Kidney epithelial cell (primary cell): Measurements from ENCODE around the gene NDUFAF2. TPM values are rescaled to one million over a fixed set of nuclear protein-coding genes. Genes with fewer than 3 reads are reported as not detected.

ENCODE experiments used
- DNase-seq: peaks from one replicate; pipeline ENCODE4 v3.0.0-alpha.2; 2010; ENCODE audit warnings: low read depth
- H3K27me3 ChIP-seq: 2 replicates; pipeline ENCODE4 v1.6.0; 2011; ENCODE audit warnings: low read length; ENCODE audit not compliant: control insufficient read depth, insufficient read depth
- H3K36me3 ChIP-seq: 2 replicates; pipeline ENCODE4 v1.5.1; 2011; ENCODE audit warnings: low read length; ENCODE audit not compliant: control insufficient read depth, insufficient read depth
- H3K4me3 ChIP-seq: 2 replicates; pipeline ENCODE4 v1.5.1; 2011; ENCODE audit warnings: low read depth, mild to moderate bottlenecking, control low read depth, low read length
- CTCF ChIP-seq: IDR thresholded peaks from 2 replicates; pipeline ENCODE4 v1.5.1; 2011; ENCODE audit warnings: mild to moderate bottlenecking, moderate library complexity, low read length, control low read depth, inconsistent platforms; ENCODE audit not compliant: insufficient read depth, poor library complexity, severe bottlenecking
- total RNA-seq: library from RNA; depleted of rRNA; stranded (reverse); fragments of >200 nt; gene quantifications from 2 replicates; pipeline ENCODE4 v1.2.3, GENCODE V29; 2015

NDUFAF2 gene
- total RNA-seq, 1 donor from 2014 or later: 49.0 TPM

DNA sequence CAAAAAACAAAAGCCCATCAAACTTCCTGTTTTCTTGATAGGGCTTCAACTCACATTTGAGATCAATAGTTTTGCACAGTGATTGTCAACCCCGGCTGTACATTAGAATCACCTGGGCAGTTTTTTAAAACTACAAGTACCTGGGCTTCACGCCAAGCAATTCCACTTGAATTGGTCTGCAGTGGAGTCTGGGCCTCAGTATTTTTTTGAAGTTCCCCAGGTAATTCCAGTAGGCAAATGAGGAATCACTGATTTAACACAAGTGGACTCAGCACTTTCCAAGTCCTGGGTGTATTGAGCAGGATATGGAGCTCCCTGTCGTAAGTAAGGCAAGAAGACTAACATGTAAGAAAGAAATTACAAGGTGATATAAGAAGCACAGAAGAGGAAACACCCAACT, 232.1 kb downstream of the NDUFAF2 start:
- DNase-seq: no peak
- Histone ChIP-seq H3K27me3 (no peaks in the 10 kb centered on the region), H3K36me3 (no peaks in the 10 kb centered on the region), H3K4me3 (no peak overlapping the region)
- TF ChIP-seq CTCF: no peak

DNA sequence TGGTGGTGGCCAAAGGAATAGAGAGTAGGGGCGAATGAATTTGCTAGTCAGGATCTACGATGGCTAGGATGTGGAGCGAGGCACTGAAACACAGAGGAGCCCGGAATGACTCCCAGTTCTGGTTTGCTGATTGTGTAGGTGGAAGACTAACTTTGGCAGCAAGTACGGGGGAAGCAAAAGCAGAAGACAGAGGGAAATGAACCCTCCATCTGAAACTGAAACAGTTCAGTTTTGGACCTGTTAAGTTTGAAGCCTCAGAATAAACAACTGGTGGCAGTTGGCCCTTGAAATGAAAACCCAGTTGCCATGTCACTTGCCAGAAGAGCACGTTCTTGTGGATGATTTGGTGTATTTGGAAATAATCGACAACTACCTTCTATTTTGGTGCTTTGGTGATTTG, 232.7 kb downstream of the NDUFAF2 start:
- Histone ChIP-seq H3K27me3 (no peaks in the 10 kb centered on the region), H3K4me3 (no peak overlapping the region), H3K36me3 (no peaks in the 10 kb centered on the region)
- TF ChIP-seq CTCF: no peak
- DNase-seq: no peak

GRCh38 chr5:61178702-61179101, 233.7 kb downstream of the NDUFAF2 start:
- no peak for TF ChIP-seq CTCF
- H3K4me3 ChIP-seq: no peak overlapping the region
- H3K27me3 ChIP-seq: no peaks in the 10 kb centered on the region
- no peaks in the 10 kb centered on the region for H3K36me3 ChIP-seq
- peak; percentile 18 for DNase-seq

DNA sequence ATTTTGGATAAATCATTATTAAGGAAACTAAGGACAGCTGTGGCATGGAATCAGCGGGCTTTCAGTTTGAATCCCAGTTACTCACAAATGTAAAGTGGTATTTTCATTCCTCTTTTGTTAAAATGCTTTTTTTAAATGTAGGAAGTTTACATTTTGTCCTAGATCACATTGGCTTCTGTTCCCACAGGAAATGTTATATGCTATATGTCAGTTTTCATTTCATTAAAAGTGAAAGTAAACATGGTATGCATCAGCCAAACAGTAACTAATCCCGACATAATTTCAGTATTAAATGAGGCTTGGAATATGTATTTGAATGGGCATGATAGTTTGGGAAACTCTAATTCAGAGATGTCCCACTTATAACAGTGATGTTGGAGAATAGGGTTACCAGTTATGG, 235.9 kb downstream of the NDUFAF2 start:
- no peak for TF ChIP-seq CTCF
- no peak for DNase-seq
- Histone ChIP-seq H3K27me3 (no peaks in the 10 kb centered on the region), H3K4me3 (no peak overlapping the region), H3K36me3 (no peaks in the 10 kb centered on the region)

DNA sequence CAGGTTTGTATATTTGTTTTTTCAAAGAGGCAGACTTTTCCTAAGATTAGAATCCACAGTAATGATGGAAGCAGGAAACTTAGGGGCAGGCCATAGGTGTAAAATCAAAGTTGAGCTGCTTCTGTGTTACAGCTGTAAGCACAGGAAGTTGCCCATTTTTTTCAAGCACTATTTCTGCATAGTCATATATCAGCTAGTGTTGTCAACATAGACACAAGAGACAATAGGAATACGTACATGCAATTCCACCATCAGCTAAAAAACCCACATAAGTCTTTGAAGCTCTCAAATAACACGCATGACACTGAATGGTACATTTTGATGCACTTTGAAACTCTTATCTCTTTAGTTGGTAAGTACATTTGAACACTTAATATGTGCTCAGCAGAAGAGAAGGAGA, 237.4 kb downstream of the NDUFAF2 start:
- H3K27me3 ChIP-seq: no peaks in the 10 kb centered on the region
- TF ChIP-seq CTCF: no peak
- DNase-seq: no peak

DNA sequence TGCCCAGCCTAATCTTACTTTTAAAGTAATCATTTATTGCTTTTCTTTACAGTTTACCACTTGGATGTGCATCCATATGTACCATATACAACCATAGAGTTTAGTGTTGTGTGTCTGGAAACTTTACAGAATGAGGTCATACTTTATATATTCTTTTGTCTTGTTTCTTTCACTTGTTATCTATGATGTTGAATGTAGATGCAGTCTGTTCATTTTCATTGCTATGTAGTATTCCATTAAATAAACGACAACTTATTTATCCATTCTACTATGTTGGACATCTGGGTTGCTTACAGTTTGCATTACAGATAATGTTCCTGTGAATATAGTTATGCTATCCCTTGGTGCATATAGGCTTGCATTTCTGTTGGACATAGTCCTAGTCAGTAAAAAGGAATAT, 238.5 kb downstream of the NDUFAF2 start:
- Histone ChIP-seq H3K27me3 (no peaks in the 10 kb centered on the region), H3K36me3 (no peaks in the 10 kb centered on the region), H3K4me3 (no peak overlapping the region)
- no peak for TF ChIP-seq CTCF
- no peak for DNase-seq

More for the DNA sequence above, 237.4 kb downstream of the NDUFAF2 start:
- no peaks in the 10 kb centered on the region for H3K36me3 ChIP-seq
- H3K4me3 ChIP-seq: no peak overlapping the region
